Kidney (tissue), 14 donors: ENCODE data around the gene CLCNKB. TPM values are rescaled to one million over a fixed set of nuclear protein-coding genes. Genes with fewer than 3 reads are reported as not detected.
A peak's percentile ranks its signal among the peaks of the same experiment; 100 is the strongest.

ENCODE experiments used
- DNase-seq, 5 donors: peaks; one replicate each; pipeline ENCODE4 v3.0.0-alpha.2; 2013 to 2020
- FAIRE-seq: peaks from 2 replicates; lab custom pipeline; 2012; peaks lifted over from hg19 to GRCh38; lab: Jason Lieb, UNC
- H3K27ac ChIP-seq, 2 donors: one replicate each; pipeline ENCODE4 v1.7.0; 2013; ENCODE audit warnings: low read depth in 2 of 2, low read length in 2 of 2, inconsistent platforms in 1 of 2
- H3K27me3 ChIP-seq: one replicate; pipeline ENCODE4 v1.7.1; 2013; ENCODE audit warnings: low read length, inconsistent platforms; ENCODE audit not compliant: control insufficient read depth, insufficient read depth
- H3K36me3 ChIP-seq, 3 donors: one replicate each; pipeline versions ENCODE4 v1.7.0 to v1.7.1; 2013; ENCODE audit warnings: low read length in 3 of 3, control low read depth in 1 of 3, inconsistent platforms in 1 of 3; ENCODE audit not compliant: insufficient read depth in 3 of 3, control insufficient read depth in 2 of 3
- H3K4me1 ChIP-seq, 3 donors: one replicate each; pipeline versions ENCODE4 v1.7.0 to v1.7.1; 2013; ENCODE audit warnings: low read length in 3 of 3, inconsistent platforms in 1 of 3, low read depth in 1 of 3; ENCODE audit not compliant: control insufficient read depth in 2 of 3, insufficient read depth in 2 of 3
- H3K4me3 ChIP-seq, 3 donors: one replicate each; pipeline versions ENCODE4 v1.7.0 to v1.8.1; 2013; ENCODE audit warnings: low read length in 3 of 3, control low read depth in 1 of 3, inconsistent platforms in 1 of 3
- H3K9ac ChIP-seq, 3 donors: one replicate each; pipeline versions ENCODE4 v1.7.0 to v1.7.1; 2013; ENCODE audit warnings: low read length in 3 of 3, control low read depth in 1 of 3, inconsistent platforms in 1 of 3
- H3K9me3 ChIP-seq, 3 donors: one replicate each; pipeline versions ENCODE4 v1.7.0 to v1.7.1; 2013; ENCODE audit warnings: low read length in 3 of 3, control low read depth in 1 of 3, inconsistent platforms in 1 of 3; ENCODE audit not compliant: control insufficient read depth in 2 of 3, insufficient read depth in 1 of 3
- intact Hi-C: fragments of 100-400 bp; cut with DNase I; formaldehyde crosslinking; loops from one replicate; pipeline ENCODE4 v1.11.1; 2022
- polyA plus RNA-seq: library from polyadenylated mRNA; stranded (reverse); fragments of 350-450 nt; fragmentation: Illumina TruSeq; extraction: RNeasy Lipid Tissue Mini Kit (QIAGEN cat#74804); gene quantifications from one replicate; pipeline ENCODE4 v1.2.3, GENCODE V29; 2014; ENCODE audit warnings: low read depth, low replicate concordance; ENCODE audit not compliant: insufficient read depth
- total RNA-seq: library from RNA; stranded (reverse); fragmentation: NEBNext Ultra II Directional; extraction: Animal tissue kit (Norgen Biotek cat#: 25700); gene quantifications from one replicate; pipeline ENCODE4 v1.2.1, GENCODE V29; 2021
- TF ChIP-seq, protein P1 (sequence below): IDR thresholded peaks from 3 replicates; pipeline ENCODE4 v1.5.1; 2012; ENCODE audit warnings: mild to moderate bottlenecking, moderate library complexity, borderline replicate concordance; ENCODE audit not compliant: insufficient read depth; ENCODE audit errors: extremely low read depth
- donor health status: control.
- donor health status: control.
- donor health status: control.
- donor health status: control.
- donor health status: control.
- donor health status: DM: yes; HTN: yes; CAD: no.
- donor health status: Normal renal cell carcinoma (clear cell type).

CLCNKB gene
- total and polyA plus RNA-seq, 2 donors from 2014 or later, result 60.6 to 519 TPM

DNA sequence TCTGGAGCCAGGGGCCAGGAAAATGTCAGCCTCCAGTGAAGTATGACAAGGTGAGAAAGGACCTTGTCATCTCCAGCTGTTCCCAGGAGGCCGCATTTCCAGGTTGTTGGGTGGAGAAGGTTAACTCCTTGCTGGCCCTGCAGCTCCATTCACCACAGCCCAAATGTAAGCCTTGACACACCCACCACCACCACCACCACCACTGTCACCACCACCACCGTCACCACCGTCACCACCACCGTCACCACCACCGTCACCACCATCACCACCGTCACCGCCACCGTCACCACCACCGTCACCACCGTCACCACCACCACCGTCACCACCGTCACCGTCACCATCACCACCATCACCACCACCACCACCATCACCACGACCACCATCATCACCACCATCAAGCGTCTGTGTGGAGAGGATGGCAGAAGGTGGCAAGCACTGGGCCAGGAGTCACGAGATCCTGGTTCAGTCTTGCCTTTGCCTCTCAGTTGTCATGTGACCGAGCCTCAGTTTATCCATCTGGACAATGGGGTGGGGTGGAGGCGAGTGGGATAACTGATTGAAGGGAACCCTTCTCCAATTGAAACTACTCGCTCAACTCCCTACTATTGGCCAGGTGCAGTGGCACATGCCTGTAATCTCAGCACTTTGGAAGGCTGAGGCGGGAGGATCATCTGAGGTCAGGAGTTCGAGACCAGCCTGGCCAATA is 51.0 kb downstream of the CLCNKB start:
- Histone ChIP-seq H3K4me1 (no peaks in the 10 kb centered on the region), H3K4me3 (no peak overlapping the region), H3K27me3 (no peaks in the 10 kb centered on the region), H3K9me3 (no peaks in the 10 kb centered on the region), H3K36me3 (no peaks in the 10 kb centered on the region), H3K9ac (no peak overlapping the region), H3K27ac (no peak overlapping the region)
- intact Hi-C loops, result no loop called here
- DNase-seq (peak in 1 of 5 donors; percentile 35), FAIRE-seq (no peak)
- TF ChIP-seq, protein P1, sequence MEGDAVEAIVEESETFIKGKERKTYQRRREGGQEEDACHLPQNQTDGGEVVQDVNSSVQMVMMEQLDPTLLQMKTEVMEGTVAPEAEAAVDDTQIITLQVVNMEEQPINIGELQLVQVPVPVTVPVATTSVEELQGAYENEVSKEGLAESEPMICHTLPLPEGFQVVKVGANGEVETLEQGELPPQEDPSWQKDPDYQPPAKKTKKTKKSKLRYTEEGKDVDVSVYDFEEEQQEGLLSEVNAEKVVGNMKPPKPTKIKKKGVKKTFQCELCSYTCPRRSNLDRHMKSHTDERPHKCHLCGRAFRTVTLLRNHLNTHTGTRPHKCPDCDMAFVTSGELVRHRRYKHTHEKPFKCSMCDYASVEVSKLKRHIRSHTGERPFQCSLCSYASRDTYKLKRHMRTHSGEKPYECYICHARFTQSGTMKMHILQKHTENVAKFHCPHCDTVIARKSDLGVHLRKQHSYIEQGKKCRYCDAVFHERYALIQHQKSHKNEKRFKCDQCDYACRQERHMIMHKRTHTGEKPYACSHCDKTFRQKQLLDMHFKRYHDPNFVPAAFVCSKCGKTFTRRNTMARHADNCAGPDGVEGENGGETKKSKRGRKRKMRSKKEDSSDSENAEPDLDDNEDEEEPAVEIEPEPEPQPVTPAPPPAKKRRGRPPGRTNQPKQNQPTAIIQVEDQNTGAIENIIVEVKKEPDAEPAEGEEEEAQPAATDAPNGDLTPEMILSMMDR, result no peak

DNA sequence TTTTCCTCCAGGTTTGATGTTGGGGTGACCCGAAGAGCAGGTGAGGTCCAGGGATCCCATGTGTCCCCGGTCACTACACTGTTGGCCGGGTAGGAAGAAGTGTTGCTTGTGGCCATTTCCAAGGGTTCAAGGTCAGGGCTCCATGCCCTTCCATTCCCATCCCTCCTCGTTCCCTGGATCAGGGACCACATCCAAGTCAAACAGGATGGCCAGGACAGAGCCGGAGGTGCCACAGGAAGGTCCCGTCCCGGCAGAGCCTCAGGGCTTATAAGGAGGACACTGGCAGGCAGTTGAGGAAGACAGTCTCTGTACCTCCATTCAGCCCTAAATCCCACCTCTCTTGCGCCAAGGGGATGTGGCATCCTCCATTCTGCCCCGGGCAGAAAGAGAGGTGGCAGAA is 51.9 kb downstream of the CLCNKB start:
- Histone ChIP-seq H3K27ac (no peak overlapping the region), H3K4me3 (no peak overlapping the region), H3K27me3 (no peaks in the 10 kb centered on the region), H3K36me3 (no peaks in the 10 kb centered on the region), H3K9me3 (no peaks in the 10 kb centered on the region), H3K9ac (no peak overlapping the region), H3K4me1 (no peaks in the 10 kb centered on the region)
- DNase-seq, result peak in 1 of 5 donors; percentile 22
- intact Hi-C loops, result no loop called here
- FAIRE-seq, result no peak
- TF ChIP-seq, protein P1, result no peak

DNA sequence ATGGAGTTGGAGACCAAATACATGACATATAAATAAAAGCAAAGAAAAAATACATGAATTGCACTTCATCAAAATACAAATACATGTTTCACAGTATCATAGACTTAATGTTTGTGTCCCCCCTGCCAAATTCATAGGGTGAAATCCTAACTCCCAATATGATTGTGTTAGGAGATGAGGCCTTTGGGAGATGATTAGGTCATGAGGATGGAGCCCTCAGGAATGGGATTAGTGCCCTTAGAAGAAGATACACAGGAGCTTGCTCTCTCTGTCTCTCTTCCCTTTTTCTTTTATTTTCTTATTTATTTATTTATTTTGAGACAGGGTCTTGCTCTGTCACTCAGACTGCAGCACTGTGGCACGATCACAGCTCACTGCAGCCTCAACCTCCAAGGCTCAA is 55.8 kb downstream of the CLCNKB start:
- no peak overlapping the region for H3K27ac ChIP-seq
- H3K9me3 ChIP-seq, result no peaks in the 10 kb centered on the region
- no peak overlapping the region for H3K4me3 ChIP-seq
- DNase-seq, result no peak
- H3K4me1 ChIP-seq, result no peaks in the 10 kb centered on the region
- no peak overlapping the region for H3K9ac ChIP-seq
- no peaks in the 10 kb centered on the region for H3K36me3 ChIP-seq
- TF ChIP-seq, protein P1, result no peak
- FAIRE-seq, result no peak
- intact Hi-C loops, result no loop called here
- H3K27me3 ChIP-seq, result no peaks in the 10 kb centered on the region
